ENCODE measurements around the gene GID8. TPM values are rescaled to one million over a fixed set of nuclear protein-coding genes. Genes with fewer than 3 reads are reported as not detected.

The GID8 gene
- total and polyA plus RNA-seq, 9 of the 15 experiments (the other 6 are each of a cell fraction or from before 2014, with no cell fraction given), result 7.5 to 31.6 (median 22.2) TPM

DNA sequence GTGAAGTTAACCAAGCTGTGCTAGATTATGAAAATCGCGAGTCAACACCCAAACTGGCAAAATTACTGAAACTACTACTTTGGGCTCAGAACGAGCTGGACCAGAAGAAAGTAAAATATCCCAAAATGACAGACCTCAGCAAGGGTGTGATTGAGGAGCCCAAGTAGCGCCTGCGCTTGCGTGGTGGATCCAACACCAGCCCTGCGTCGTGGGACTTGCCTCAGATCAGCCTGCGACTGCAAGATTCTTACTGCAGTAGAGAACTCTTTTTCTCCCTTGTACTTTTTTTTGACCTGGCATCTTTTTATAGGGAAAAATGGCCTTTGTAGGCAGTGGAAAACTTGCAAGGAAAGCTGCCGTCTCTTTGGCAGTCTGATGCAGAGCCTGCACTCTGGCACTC lies 6.8 kb downstream of the GID8 start:
- DNase-seq (ENCODE audit: extremely low read depth in 1 of 4, low spot score in 3 of 4) (no peak), ATAC-seq (no peak), FAIRE-seq (no peak)
- POLR2A ChIA-PET, result interaction anchor here (1.0 to 1.4 kb wide), 3 partner anchors 8 to 14 kb away, joined by 3 to 4 read pairs (median 3); no protein-coding TSS in a partner anchor
- H3K4me3 ChIP-seq, result no peak overlapping the region
- no peak overlapping the region for H3K27ac ChIP-seq (ENCODE audit: extremely low read depth, low read depth, low read length)
- no peak overlapping the region for H2AFZ ChIP-seq (ENCODE audit: low read depth, low read length)
- no peaks in the 10 kb centered on the region for H3K9me1 ChIP-seq (ENCODE audit: control insufficient read depth, insufficient read depth, low read length)
- peaks cover 2 to 4% of the 10 kb centered on the region in 2 experiments; a peak in 3 of 5 replicates for H3K4me1 ChIP-seq (replicated peaks in 1 of 2; ENCODE audit: control insufficient read depth in 2 of 2, insufficient read depth in 2 of 2, low read length in 2 of 2)
- H3K79me2 ChIP-seq (ENCODE audit: control insufficient read depth, insufficient read depth, low read length), result peaks cover 24% of the 10 kb centered on the region
- BruUV-seq (replicated peaks), result no TSS peak
- WGBS (ENCODE audit: insufficient coverage, low coverage, missing lambda C conversion rate), result 97% methylated on average over 8 of the region's 10 CpGs
- no peak overlapping the region for H3K4me2 ChIP-seq (ENCODE audit: insufficient read depth, low read length)
- no peak overlapping the region for H3K9ac ChIP-seq (ENCODE audit: insufficient read depth in 1 of 2, low read depth in 2 of 2, low read length in 2 of 2)
- intact Hi-C loops (cut with micrococcal nuclease) (no loop called here), in situ Hi-C loops (cut with MboI) (no loop called here)
- H3K9me3 ChIP-seq (replicated peaks; ENCODE audit: control insufficient read depth, insufficient read depth, low read depth, low read length), result peaks cover 7% of the 10 kb centered on the region
- H4K20me1 ChIP-seq (replicated peaks; ENCODE audit: control insufficient read depth, insufficient read depth, low read length), result peaks cover 2% of the 10 kb centered on the region; the same call in 1 of the 2 replicates
- CTCF ChIA-PET (ENCODE audit: low intra/inter-chr PET ratio), result no interaction called here
- no peaks in the 10 kb centered on the region for H3K27me3 ChIP-seq (ENCODE audit: control insufficient read depth in 2 of 2, insufficient read depth in 2 of 2, low read length in 2 of 2)
- H3K36me3 ChIP-seq (ENCODE audit: control insufficient read depth, insufficient read depth, low read length), result peaks cover 85% of the 10 kb centered on the region
- TF ChIP-seq, protein P1, sequence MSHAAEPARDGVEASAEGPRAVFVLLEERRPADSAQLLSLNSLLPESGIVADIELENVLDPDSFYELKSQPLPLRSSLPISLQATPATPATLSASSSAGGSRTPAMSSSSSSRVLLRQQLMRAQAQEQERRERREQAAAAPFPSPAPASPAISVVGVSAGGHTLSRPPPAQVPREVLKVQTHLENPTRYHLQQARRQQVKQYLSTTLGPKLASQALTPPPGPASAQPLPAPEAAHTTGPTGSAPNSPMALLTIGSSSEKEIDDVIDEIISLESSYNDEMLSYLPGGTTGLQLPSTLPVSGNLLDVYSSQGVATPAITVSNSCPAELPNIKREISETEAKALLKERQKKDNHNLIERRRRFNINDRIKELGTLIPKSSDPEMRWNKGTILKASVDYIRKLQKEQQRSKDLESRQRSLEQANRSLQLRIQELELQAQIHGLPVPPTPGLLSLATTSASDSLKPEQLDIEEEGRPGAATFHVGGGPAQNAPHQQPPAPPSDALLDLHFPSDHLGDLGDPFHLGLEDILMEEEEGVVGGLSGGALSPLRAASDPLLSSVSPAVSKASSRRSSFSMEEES (CRISPR knock-in tag; IDR thresholded peaks at IDR 0.05), result no peak
- no peak for TF ChIP-seq U2AF2 (optimal IDR thresholded peaks at IDR 0.05; ENCODE audit: low read depth, low read length)
- TF ChIP-seq, protein P2, sequence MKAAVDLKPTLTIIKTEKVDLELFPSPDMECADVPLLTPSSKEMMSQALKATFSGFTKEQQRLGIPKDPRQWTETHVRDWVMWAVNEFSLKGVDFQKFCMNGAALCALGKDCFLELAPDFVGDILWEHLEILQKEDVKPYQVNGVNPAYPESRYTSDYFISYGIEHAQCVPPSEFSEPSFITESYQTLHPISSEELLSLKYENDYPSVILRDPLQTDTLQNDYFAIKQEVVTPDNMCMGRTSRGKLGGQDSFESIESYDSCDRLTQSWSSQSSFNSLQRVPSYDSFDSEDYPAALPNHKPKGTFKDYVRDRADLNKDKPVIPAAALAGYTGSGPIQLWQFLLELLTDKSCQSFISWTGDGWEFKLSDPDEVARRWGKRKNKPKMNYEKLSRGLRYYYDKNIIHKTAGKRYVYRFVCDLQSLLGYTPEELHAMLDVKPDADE (conservative IDR thresholded peaks at IDR 0.05; ENCODE audit: control insufficient read depth, low read depth, low read length), result no peak
- TF ChIP-seq RCOR1 (IDR thresholded peaks at IDR 0.05; ENCODE audit: borderline replicate concordance in 1 of 2, low read depth in 2 of 2, low read length in 2 of 2), result no peak
- TF ChIP-seq, protein P3, sequence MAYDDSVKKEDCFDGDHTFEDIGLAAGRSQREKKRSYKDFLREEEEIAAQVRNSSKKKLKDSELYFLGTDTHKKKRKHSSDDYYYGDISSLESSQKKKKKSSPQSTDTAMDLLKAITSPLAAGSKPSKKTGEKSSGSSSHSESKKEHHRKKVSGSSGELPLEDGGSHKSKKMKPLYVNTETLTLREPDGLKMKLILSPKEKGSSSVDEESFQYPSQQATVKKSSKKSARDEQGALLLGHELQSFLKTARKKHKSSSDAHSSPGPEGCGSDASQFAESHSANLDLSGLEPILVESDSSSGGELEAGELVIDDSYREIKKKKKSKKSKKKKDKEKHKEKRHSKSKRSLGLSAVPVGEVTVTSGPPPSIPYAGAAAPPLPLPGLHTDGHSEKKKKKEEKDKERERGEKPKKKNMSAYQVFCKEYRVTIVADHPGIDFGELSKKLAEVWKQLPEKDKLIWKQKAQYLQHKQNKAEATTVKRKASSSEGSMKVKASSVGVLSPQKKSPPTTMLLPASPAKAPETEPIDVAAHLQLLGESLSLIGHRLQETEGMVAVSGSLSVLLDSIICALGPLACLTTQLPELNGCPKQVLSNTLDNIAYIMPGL (CRISPR knock-in tag; IDR thresholded peaks at IDR 0.05), result no peak
- TF ChIP-seq XRCC4 (IDR thresholded peaks at IDR 0.05; ENCODE audit: extremely low read depth, insufficient read depth, insufficient read length), result no peak
- TF ChIP-seq, protein P4, sequence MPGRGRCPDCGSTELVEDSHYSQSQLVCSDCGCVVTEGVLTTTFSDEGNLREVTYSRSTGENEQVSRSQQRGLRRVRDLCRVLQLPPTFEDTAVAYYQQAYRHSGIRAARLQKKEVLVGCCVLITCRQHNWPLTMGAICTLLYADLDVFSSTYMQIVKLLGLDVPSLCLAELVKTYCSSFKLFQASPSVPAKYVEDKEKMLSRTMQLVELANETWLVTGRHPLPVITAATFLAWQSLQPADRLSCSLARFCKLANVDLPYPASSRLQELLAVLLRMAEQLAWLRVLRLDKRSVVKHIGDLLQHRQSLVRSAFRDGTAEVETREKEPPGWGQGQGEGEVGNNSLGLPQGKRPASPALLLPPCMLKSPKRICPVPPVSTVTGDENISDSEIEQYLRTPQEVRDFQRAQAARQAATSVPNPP (IDR thresholded peaks at IDR 0.05; ENCODE audit: borderline replicate concordance, insufficient read depth, insufficient read length), result no peak
- no peak for TF ChIP-seq HDAC1 (IDR thresholded peaks at IDR 0.05)
- TF ChIP-seq STAT5A (IDR thresholded peaks at IDR 0.05; ENCODE audit: borderline replicate concordance, low read length), result no peak
- TF ChIP-seq, protein P5, sequence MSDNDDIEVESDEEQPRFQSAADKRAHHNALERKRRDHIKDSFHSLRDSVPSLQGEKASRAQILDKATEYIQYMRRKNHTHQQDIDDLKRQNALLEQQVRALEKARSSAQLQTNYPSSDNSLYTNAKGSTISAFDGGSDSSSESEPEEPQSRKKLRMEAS (CRISPR knock-in tag; IDR thresholded peaks at IDR 0.05), result no peak
